Central memory CD4-positive, alpha-beta T cell (primary cell): ENCODE measurements around the gene KAT7.
A peak's percentile ranks its signal among the peaks of the same experiment; 100 is the strongest.

Source experiments
- DNase-seq: peaks from one replicate; pipeline ENCODE4 v3.0.0; 2022

Gene KAT7

DNA sequence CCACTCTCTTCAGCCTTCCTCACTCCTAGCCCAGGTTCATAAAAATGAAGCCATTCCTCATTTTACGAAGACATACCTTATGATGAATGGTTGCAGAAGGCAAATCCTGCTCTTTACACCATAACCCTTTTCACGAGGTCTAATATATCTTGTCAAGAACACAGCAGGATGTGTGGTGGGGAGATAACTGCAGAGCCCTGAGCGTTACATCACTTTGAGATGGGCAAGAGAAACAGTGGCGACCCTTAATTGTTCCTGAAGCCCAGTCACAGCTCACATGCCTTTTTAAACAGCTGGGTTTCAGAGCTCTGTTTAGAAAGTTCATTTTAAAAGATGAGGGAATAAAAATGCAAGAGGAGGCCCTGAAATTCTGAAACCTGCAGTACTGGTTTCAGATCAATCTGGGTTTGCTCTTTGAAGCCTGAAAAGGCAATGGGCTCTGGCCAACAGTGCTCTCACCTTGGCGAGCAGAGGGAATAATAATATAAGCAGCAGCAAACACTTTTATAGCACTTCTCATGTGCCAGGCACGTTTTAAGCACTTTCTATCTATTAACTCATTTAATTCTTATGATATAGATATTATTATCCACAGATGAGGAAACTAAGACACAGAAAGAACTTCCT is 27.4 kb upstream of the KAT7 start:
- DNase-seq = no peak

DNA sequence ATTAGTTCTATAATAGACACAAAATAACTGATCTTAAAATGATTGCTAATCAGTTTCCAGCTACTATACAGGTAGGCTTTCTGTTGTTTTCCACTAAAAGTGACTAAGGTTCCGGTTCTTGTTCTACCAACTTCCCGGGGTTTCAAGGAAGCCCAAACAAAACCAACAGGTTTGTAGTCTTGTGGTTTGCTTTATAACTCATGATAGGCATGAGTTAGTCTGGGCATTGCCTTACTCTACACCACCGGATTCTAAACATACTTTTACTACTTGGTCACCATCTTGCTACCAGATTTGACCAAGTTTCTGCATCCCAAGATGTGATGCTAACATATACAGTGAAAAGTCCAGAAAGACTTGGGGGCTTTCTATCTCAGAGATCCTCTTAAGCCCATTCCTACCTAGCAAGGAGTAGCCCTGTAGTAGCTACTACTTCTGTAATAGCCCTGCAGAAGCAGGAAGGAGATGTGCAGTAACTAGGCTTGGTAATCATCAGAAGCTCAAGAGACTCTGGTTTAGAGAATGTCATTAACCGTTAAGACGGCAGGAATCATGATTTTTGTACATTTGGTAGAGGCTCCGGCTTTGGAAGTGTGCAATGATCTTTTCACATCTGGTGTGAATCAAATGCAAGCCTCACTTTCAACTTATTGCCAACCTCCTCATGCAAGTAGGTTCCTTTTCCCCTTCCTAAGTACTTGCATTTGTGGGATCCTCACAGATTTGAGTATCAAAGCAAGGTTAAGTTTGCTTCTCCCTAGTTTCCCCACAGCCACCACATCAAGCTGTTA is 26.1 kb upstream of the KAT7 start:
- no peak for DNase-seq

DNA sequence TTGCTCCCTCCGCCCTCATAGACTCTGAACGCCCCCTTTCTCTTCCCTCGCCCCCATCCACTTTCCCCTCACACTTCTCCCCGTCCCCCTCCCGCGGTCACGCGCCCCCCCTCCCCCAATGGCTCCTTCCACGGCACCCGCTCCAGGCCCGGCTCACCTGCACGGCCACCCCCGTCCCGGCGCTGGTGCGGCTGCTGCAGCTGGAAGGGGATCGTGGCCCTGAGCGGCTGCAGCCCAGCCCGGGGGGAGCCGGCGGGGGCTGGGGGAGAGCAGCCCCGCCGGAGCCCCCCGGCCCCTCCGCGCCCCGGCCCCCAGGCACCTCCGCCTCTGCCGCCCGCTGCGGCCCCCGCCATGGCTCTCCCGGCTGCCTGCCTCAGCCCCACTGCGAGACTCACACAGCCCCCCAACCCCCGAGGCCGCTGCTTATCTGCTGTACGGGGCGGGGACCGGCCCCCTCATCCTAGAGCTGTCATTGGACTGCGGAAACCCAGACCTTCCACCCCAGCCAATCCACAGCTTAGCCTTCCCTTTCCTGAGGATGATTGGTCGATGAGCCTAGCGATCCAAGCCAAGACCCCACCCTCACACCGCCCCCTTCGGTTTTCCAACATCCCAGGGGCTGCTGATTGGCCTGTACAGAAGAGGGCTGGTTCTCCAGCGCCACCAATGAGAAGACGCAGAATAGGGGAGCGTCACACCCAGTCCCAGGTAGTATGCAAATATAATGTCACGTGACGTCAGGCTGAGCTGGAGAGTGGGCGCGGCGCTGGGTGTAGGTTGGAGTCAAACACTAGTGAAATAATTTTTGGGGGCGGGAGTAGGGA is 24.5 kb upstream of the KAT7 start, which contains the start of gene FAM117A:
Gene FAM117A (minus strand): TSS at position 397 of the 824 bp plus-strand sequence. CDS start 44 bp downstream, at position 353.
- peak; percentile 99 for DNase-seq

DNA sequence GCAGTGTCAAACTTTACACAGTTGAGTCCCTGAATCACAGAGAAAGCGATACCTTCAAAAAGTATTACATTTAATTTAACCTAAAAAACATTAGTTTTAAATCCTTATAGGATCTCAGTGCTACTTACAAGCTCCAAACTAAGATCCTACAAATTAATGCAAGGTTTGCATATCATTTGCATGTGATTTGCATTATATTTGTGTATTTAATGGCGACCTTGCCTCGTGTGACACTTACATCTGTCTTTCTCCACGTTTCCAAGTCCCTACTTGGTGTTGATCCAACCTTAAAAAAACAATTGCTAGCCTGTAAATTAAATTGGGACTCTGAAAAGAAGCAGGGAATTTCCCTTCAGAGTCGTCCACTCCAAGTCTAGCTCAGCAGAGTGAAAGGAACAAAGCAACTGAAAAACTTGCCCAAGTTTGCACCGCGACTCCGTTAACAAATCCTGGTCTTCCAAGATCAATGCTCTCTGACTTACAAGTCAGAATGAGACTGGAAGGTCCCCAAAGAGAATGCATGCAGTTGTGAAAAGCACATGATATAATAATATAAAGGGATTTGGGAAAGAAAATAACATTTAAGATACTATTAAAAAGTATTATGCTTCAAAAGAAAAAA is 23.8 kb upstream of the KAT7 start:
- DNase-seq = no peak

DNA sequence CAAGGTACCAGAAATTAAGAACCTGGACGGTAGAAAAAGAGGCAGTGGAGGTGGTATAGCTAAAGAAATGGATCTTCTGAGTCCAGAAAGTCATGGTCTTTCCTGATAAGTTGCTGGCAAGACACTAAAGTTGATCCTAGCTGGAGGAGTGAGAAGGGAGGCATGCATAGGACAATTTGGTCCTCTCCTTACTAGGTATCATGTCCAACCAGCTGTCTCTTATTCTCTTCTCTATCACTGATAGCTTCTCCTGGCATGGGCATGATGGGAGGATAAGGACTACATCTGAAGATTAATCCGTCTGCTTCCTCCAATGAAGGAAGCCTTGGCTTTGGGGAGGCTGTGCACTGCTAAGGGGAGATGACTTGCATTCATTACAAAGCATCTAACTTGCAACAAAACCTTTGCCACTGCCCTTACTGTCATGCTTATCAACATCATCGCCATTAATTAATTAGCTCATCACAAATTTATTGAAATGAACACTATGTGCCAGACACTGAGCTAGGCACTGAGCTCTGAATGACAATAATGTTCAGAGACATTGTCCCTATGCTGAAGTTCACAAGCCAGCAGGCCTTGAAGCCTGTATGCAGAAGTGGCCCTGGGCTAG is 21.5 kb upstream of the KAT7 start:
- DNase-seq = no peak

DNA sequence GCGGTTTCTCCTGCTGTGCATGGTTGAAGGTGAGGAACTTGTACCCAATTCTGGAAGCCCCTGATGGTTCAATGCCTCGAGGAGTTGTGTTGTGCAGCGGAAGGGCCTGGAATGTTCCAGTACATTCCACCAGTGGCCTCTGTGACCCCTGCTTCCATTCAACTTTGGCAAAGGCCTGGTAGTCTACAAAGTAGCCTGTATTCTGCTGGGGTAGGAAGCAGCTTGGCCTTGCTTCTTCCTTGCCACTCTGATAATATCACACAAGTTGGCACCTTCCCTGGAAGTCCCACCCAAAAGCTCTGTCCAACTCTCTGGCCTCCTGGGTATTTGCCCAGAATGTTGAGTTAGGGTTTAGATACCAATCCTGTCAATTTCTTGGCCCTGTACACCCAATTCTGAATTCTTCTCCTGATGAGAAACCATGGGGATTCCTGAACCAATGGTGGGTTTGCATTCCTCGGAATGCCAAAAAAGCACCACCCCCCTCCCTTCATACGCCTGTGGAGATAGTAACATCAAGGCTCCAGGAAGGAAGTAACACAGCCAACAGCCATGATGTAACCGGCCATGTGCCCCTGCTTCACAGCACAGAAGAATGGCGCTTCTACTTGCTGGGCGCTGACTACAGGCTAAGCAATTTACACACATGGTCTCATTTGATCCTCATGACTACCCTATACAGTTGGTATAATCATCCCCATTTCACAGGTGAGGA is 12.8 kb upstream of the KAT7 start:
- DNase-seq = no peak

DNA sequence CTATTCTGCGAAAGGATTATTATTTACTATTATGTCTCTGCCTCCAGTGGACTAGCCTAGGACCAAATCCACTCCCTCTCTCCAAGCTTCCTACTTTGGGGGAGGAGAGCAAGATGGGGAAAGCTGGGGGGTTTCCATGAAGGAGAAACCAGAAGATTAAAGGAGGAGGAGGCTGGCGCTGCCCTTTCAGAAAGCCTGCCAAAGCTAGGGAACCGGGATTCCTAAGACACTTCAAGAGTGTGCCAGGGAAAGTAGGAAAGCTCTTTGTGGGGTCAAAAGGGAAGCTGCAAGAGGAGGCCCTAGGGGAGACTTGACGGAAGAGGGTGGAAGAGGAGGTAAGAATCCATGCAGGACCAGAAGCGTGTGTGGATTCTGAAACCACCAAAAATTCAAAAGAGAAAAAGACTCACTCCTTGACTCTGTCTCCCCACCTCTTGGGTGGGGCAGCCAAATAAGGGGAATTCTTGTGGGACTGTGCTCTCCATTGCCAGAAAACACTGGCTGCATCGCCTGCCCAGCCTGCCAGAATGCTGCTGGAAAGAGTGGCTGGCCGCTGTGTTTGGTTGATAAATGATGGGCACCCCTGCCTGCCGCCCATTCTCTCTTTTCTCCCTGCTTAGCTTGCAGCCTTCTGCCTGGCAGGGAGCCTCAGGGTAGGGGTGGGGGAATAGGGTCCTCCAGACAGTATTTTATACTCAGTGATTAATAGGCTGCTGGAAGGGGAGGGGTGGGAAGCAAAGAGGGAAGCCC is 11.8 kb upstream of the KAT7 start:
- DNase-seq = no peak

DNA sequence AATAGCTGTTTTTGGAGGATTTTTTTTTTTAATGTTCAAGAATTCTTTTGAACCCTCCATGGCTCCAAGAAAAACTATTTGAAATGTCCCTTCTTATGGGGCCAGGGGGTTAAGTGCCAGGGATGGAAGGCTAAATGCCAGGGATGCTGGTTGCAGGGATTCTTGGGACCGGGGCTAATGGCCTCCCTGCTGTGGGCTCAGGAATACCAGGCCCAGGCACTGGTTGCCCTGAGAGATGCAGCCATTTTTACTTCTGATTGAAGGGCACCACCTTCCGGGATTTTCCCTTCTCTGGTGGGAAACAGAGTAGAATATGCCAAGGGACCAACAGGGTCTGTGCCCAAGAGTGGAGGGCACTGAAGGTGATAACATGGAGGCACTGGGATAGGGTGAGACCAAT is 10.9 kb upstream of the KAT7 start:
- no peak for DNase-seq

DNA sequence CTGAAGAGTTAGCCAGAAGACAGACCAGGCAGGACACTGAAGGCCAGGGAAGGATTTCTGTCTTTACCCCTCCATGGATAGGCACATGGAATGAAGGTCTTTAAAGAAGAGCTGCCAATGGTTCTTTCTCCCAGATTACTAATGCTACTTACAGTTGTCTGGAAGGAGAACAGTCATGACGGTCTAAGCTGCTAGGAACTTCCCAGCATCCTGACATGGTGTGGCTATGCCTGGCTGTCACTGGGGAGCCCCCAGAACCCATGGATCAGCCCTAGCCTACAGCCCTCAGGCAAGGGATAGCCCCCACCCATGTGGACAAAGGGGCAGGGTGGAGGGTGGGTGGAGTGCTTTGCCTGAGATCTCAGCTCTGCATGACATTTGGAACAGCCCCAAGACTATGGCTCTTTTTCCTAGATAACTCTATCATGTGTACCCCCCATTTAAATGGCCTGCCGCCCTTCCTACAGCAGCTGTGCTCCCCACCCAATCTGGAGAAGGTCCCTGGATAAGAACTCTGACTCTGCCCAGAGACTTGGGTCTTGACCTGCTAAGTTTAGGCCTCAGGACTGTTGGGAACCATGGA is 9.2 kb upstream of the KAT7 start:
- no peak for DNase-seq

DNA sequence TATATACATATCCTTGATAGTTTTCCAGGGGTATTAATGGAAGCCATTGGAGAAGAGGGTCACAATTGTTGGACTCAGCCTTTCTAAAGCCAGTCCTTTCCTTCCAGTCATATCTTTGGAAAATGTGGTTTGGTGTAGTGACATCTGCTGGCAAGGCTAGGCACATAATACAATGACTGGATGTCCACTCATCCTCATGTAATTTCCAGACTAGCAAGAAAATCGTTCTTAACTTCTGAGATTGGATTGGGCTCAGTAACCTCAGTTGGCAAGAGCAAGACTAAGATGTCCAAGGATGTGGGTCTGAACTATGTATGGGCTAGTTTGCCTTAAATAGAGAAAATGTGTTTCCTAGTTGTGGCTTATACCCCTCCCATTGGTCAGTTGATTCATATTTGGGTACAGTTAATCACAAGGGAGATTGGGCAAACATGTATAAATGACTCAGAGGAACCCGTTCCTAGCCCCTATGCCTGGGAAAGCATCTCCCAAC is 8.7 kb upstream of the KAT7 start:
- DNase-seq = no peak

DNA sequence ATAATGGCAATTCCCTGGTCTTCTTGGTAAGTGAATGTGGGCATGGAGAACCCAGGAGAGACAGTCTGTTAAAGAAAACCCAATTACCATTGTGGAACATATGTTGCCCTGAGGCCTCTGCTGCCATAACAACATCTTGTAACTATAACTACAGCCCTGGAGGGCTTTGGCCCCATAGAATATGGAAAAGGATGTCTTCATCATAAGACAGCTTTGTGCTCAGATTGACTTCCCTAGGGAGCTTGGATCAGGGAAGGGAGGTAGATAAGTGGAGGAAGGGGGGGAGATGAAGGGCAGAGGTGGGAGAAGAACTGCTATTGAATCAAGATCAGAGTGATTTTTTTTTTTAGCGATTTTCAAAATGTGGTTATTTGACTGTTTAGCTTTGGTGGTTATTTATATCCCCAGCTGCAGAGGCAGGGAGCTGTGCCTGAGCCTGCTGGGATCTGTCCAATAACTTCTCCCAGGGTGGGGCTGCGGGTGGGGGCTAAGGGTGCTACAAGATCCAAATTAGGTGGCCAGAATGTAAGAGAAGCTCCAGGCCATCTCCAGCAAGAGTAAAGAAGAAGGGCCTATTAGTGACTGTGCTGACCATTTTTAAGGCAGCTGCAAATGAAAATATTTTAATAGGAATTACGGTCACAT is 5.3 kb upstream of the KAT7 start:
- no peak for DNase-seq

DNA sequence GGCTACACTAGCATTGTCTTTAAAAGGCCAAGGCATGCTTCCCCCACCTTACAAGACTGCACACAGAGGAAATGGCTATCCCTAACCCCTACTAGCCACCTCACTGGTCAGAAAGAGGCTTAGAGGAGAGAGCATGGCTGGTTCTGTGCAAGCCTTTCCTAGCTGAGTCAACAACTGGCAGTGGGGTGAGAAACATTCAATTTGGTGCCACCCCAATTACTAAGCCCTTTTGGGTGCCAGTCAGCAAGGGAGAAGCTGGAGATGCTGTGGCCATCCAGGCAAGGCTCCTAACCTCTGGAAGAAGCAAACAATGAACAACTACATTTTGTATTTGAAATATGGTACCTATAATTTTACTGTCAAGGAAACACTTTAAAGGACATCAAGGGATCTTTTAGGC is 4.7 kb upstream of the KAT7 start:
- DNase-seq = no peak

DNA sequence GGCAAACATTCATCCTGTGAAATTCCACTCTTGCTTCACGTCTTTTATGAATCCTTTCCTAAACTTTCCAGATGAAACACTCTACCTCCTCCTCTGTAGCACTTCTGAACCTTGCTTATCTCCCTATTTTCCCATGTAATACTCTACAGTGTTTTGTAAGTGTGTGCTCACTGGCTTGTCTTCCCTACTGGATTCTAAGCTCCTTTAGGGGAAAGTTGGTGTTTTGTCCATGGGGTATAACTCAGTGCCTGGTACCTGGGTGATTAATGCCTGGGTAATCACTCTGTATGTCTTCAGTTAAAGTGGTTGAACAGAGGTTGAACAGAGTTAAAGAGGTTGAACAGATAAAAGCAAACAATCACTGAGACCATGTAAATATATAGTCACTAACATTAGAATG is 3.8 kb upstream of the KAT7 start:
- DNase-seq = no peak

DNA sequence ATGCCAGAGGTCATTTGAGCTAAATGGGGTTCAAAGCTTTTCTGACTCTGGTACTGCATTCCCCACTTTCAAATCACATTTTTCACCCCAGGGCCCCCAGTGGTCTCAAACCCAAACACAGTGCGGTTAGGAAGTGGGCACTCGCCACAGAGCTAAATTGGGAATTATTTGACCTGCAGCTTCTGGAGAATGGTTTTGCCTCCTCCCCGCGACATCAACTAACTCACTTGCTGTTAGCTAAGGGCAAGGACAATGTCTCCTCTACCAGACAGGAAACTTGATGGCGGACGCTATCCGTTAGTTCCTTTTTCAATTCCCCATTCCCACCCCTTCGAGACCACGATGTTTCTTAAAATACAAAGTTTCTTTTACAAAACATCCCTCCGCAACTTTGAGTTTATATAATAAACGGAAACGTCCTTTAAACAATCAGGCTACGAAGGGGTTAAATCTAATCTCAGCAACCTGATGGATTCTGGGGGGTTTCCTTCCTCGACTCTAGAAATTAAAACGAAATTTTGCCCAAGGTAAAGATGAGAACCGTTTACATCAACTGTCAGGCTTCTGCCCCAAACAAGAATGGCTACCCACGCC is 500 bp upstream of the KAT7 start:
- DNase-seq = no peak

DNA sequence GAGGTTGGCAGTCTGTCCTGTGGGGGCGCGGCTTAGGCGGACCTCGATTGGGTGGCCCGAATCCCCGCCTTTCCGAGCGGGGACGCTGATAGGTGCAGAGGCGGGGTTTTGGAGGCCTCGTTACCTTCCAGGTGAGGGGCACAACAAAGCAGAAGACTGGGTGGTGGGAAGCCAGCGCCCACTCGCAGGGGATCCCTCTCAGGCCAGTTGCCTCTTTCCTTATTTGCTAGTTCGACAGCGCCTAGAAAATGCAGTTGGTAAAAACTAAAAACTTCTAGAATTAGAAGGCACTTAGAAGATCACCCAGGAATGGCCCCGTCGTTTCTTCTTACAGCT is 730 bp downstream of the KAT7 start:
- DNase-seq = no peak

DNA sequence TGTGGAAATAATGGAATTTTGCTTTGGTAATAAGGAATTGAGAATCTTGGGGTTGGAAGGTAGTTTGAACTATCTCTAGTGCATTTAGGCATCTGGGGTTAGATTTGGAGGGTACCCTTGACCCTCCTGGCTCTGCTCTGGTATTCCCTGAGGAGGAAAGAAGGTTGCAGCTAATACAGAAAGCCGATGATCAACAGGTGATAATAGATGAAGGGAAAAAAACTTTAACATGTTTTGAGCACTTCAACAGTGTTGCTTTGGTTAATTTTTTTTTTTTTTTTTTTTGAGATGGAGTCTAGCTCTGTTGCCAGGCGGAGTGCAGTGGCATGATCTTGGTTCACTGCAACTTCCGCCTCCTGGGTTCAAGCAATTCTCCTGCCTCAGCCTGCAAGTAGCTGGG is 4.8 kb downstream of the KAT7 start:
- no peak for DNase-seq

DNA sequence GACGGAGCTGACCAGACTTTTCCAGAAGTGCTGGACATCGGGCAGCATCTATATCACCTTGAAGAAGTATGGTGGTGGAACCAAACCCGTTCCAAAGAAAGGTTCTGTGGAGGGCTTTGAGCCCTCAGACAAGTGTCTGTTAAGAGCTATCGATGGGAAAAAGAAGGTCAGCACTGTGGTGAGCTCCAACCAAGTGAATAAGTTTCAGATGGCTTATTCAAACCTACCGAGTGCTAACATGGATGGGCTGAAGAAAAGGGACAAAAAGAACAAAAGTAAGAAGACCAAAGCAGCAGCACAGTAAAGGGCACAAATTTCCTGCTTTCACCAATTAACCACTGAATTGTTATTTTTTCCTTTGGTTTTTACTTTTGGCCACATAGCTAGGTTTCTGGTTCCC is 6.9 kb downstream of the KAT7 start:
- no peak for DNase-seq

DNA sequence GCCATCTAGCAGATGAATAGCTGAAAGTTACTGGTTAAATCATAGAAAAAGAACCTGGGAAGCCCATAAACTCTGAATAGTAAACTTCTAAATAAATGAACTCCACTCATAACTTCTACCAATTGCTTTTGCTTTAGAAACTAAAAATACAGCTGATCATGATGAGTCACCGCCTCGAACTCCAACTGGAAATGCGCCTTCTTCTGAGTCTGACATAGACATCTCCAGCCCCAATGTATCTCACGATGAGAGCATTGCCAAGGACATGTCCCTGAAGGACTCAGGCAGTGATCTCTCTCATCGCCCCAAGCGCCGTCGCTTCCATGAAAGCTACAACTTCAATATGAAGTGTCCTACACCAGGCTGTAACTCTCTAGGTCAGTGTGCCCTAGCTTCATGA is 9.7 kb downstream of the KAT7 start:
- no peak for DNase-seq

DNA sequence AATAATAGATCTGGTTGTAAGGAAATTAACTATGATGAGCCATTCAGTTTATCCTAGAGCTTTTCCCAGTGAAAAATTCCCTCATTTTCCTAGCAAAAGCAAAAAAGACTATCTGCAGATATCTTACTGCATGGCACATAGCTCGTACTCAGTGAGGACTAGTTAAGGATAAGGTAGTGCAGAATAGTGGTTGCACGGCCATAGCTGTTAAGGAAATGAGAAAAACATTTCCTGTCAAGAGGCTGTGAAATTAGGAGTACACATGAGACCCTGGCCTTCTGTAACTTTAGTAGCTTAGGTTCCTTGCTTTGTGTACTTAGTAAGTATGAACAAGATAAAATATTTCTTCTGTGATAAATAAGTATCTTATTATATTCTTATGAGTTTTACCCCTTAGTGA is 10.3 kb downstream of the KAT7 start:
- no peak for DNase-seq

DNA sequence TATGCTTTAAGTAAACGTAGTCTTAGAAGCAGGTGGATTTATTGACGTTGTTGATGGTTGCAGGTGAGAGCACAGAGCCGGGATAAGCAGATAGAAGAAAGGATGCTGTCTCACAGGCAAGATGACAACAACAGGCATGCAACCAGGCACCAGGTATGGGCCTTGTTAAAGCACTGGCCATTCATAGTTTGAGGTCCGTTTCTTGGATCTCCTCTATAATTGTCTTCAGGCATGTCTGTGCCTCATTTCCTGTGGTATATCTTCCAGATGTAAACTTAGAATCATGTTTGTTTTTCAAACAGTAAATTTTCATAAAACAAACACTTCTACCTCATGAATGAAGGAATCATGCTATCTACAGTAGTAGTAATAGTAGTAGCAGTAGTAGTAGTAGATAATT is 20.6 kb downstream of the KAT7 start:
- no peak for DNase-seq
